Right ventricle myocardium inferior (tissue), 1 donor: ENCODE data around the gene TMEM163. TPM values are rescaled to one million over a fixed set of nuclear protein-coding genes. Genes with fewer than 3 reads are reported as not detected.

Experiments used
- total RNA-seq: library from RNA; stranded (reverse); fragmentation: NEBNext Ultra II Directional; extraction: Animal tissue kit (Norgen Biotek cat#: 25700); gene quantifications from one replicate; pipeline ENCODE4 v1.2.1, GENCODE V29; 2021
- donor health status: DM: no; HTN: yes; CAD: no; lungs with severe emphysema.

The TMEM163 gene
- total RNA-seq, 1 donor from 2014 or later = 0.46 TPM

Other genes starting within 250 kb of the TMEM163 start
- gene ACMSD, start 119.6 kb upstream of the TMEM163 start, total RNA-seq = not detected
- gene CCNT2, start 199.8 kb upstream of the TMEM163 start, total RNA-seq = 16.5 TPM